ENCODE results near the gene NR3C2.

Gene NR3C2

GRCh38 chr4:148452970-148453369 lies 10.8 kb upstream of the NR3C2 start:
- Histone ChIP-seq H3K27me3 (replicated peaks in 2 of 5; ENCODE audit: control insufficient read depth in 4 of 5, insufficient read depth in 5 of 5, low read length in 4 of 5) (peaks cover under 1 to 24% (median 4%) of the 10 kb centered on the region in 5 experiments), H3K4me3 (ENCODE audit: control insufficient read depth in 1 of 7, extremely low read depth in 1 of 7, insufficient read depth in 4 of 7, low read depth in 2 of 7, low read length in 6 of 7) (no peak overlapping the region), H3K9me3 (ENCODE audit: control extremely low read depth in 1 of 5, control insufficient read depth in 4 of 5, insufficient read depth in 2 of 5, low read depth in 1 of 5, low read length in 4 of 5) (no peaks in the 10 kb centered on the region), H3K27ac (ENCODE audit: insufficient read depth in 1 of 2, low read depth in 1 of 2, low read length in 2 of 2, poor library complexity in 1 of 2, severe bottlenecking in 2 of 2) (no peak overlapping the region), H3K4me1 (ENCODE audit: control extremely low read depth in 1 of 4, control insufficient read depth in 4 of 4, insufficient read depth in 4 of 4, low read length in 3 of 4) (no peaks in the 10 kb centered on the region), H3K36me3 (ENCODE audit: control insufficient read depth in 4 of 4, insufficient read depth in 4 of 4, low read length in 3 of 4) (no peaks in the 10 kb centered on the region)
- no CpG with 5 or more reads among the region's 1 CpG for WGBS (ENCODE audit: insufficient coverage)
- no peak for DNase-seq
- ChIA-PET POLR2A (no interaction called here), CTCF (no interaction called here)

GRCh38 chr4:148449921-148450320 lies 7.7 kb upstream of the NR3C2 start:
- Histone ChIP-seq H3K4me3 (ENCODE audit: control insufficient read depth in 1 of 7, extremely low read depth in 1 of 7, insufficient read depth in 4 of 7, low read depth in 2 of 7, low read length in 6 of 7) (no peak overlapping the region), H3K36me3 (ENCODE audit: control insufficient read depth in 4 of 4, insufficient read depth in 4 of 4, low read length in 3 of 4) (no peaks in the 10 kb centered on the region), H3K9me3 (ENCODE audit: control extremely low read depth in 1 of 5, control insufficient read depth in 4 of 5, insufficient read depth in 2 of 5, low read depth in 1 of 5, low read length in 4 of 5) (no peaks in the 10 kb centered on the region), H3K4me1 (ENCODE audit: control extremely low read depth in 1 of 4, control insufficient read depth in 4 of 4, insufficient read depth in 4 of 4, low read length in 3 of 4) (peaks cover 0 to 9% (median 9%) of the 10 kb centered on the region in 4 experiments), H3K27me3 (replicated peaks in 2 of 5; ENCODE audit: control insufficient read depth in 4 of 5, insufficient read depth in 5 of 5, low read length in 4 of 5) (peaks cover 13 to 41% (median 30%) of the 10 kb centered on the region in 5 experiments), H3K27ac (ENCODE audit: insufficient read depth in 1 of 2, low read depth in 1 of 2, low read length in 2 of 2, poor library complexity in 1 of 2, severe bottlenecking in 2 of 2) (no peak overlapping the region)
- WGBS (ENCODE audit: insufficient coverage) = 100% methylated on average over 1 of the region's 2 CpGs
- DNase-seq = no peak
- CTCF ChIA-PET = no interaction called here
- POLR2A ChIA-PET = no interaction called here

- Histone ChIP-seq H3K27me3 (replicated peaks in 2 of 5; ENCODE audit: control insufficient read depth in 4 of 5, insufficient read depth in 5 of 5, low read length in 4 of 5) (peaks cover 13 to 58% (median 35%) of the 10 kb centered on the region in 5 experiments), H3K4me3 (ENCODE audit: control insufficient read depth in 1 of 7, extremely low read depth in 1 of 7, insufficient read depth in 4 of 7, low read depth in 2 of 7, low read length in 6 of 7) (no peak overlapping the region), H3K9me3 (ENCODE audit: control extremely low read depth in 1 of 5, control insufficient read depth in 4 of 5, insufficient read depth in 2 of 5, low read depth in 1 of 5, low read length in 4 of 5) (no peaks in the 10 kb centered on the region), H3K4me1 (ENCODE audit: control extremely low read depth in 1 of 4, control insufficient read depth in 4 of 4, insufficient read depth in 4 of 4, low read length in 3 of 4) (peaks cover 0 to 26% (median 26%) of the 10 kb centered on the region in 4 experiments), H3K36me3 (ENCODE audit: control insufficient read depth in 4 of 4, insufficient read depth in 4 of 4, low read length in 3 of 4) (no peaks in the 10 kb centered on the region), H3K27ac (ENCODE audit: insufficient read depth in 1 of 2, low read depth in 1 of 2, low read length in 2 of 2, poor library complexity in 1 of 2, severe bottlenecking in 2 of 2) (no peak overlapping the region)
- CTCF ChIA-PET = no interaction called here
- no peak for DNase-seq
- POLR2A ChIA-PET = no interaction called here
Observed at GRCh38 chr4:148448141-148448540, 5.9 kb upstream of the NR3C2 start.

- Histone ChIP-seq H3K4me3 (ENCODE audit: control insufficient read depth in 1 of 7, extremely low read depth in 1 of 7, insufficient read depth in 4 of 7, low read depth in 2 of 7, low read length in 6 of 7) (no peak overlapping the region), H3K27me3 (replicated peaks in 2 of 5; ENCODE audit: control insufficient read depth in 4 of 5, insufficient read depth in 5 of 5, low read length in 4 of 5) (peaks cover 11 to 59% (median 35%) of the 10 kb centered on the region in 5 experiments), H3K27ac (ENCODE audit: insufficient read depth in 1 of 2, low read depth in 1 of 2, low read length in 2 of 2, poor library complexity in 1 of 2, severe bottlenecking in 2 of 2) (no peak overlapping the region), H3K36me3 (ENCODE audit: control insufficient read depth in 4 of 4, insufficient read depth in 4 of 4, low read length in 3 of 4) (no peaks in the 10 kb centered on the region), H3K9me3 (ENCODE audit: control extremely low read depth in 1 of 5, control insufficient read depth in 4 of 5, insufficient read depth in 2 of 5, low read depth in 1 of 5, low read length in 4 of 5) (no peaks in the 10 kb centered on the region), H3K4me1 (ENCODE audit: control extremely low read depth in 1 of 4, control insufficient read depth in 4 of 4, insufficient read depth in 4 of 4, low read length in 3 of 4) (peaks cover 0 to 30% (median 30%) of the 10 kb centered on the region in 4 experiments)
- ChIA-PET POLR2A (no interaction called here), CTCF (interaction anchor here (1.0 to 1.1 kb wide), 2 partner anchors 11 kb away, joined by 3 read pairs; no protein-coding TSS in a partner anchor)
- 0% methylated on average over 2 of the region's 8 CpGs for WGBS (ENCODE audit: insufficient coverage)
- DNase-seq = peak; percentile 49 to 70 (median 55)
Observed at GRCh38 chr4:148447681-148448080, 5.5 kb upstream of the NR3C2 start.

GRCh38 chr4:148445860-148446330 lies 3.7 kb upstream of the NR3C2 start:
- Histone ChIP-seq H3K36me3 (ENCODE audit: control insufficient read depth in 4 of 4, insufficient read depth in 4 of 4, low read length in 3 of 4) (no peaks in the 10 kb centered on the region), H3K27ac (ENCODE audit: insufficient read depth in 1 of 2, low read depth in 1 of 2, low read length in 2 of 2, poor library complexity in 1 of 2, severe bottlenecking in 2 of 2) (no peak overlapping the region), H3K4me3 (ENCODE audit: control insufficient read depth in 1 of 7, extremely low read depth in 1 of 7, insufficient read depth in 4 of 7, low read depth in 2 of 7, low read length in 6 of 7) (peak overlapping the region; percentile 42 to 92 (median 81)), H3K9me3 (ENCODE audit: control extremely low read depth in 1 of 5, control insufficient read depth in 4 of 5, insufficient read depth in 2 of 5, low read depth in 1 of 5, low read length in 4 of 5) (no peaks in the 10 kb centered on the region), H3K4me1 (ENCODE audit: control extremely low read depth in 1 of 4, control insufficient read depth in 4 of 4, insufficient read depth in 4 of 4, low read length in 3 of 4) (peaks cover 2 to 41% (median 39%) of the 10 kb centered on the region in 4 experiments), H3K27me3 (replicated peaks in 2 of 5; ENCODE audit: control insufficient read depth in 4 of 5, insufficient read depth in 5 of 5, low read length in 4 of 5) (peaks cover 19 to 71% (median 34%) of the 10 kb centered on the region in 5 experiments)
- POLR2A ChIA-PET = no interaction called here
- CTCF ChIA-PET = interaction anchor here (1.3 kb wide), 1 partner anchor 9 kb away, joined by 3 read pairs; no protein-coding TSS in a partner anchor
- WGBS (ENCODE audit: insufficient coverage) = 8% methylated on average over 4 of the region's 13 CpGs
- DNase-seq = peak in 2 of 3 donors; percentile 19 to 36

- Histone ChIP-seq H3K4me1 (ENCODE audit: control extremely low read depth in 1 of 4, control insufficient read depth in 4 of 4, insufficient read depth in 4 of 4, low read length in 3 of 4) (peaks cover 2 to 41% (median 39%) of the 10 kb centered on the region in 4 experiments), H3K27ac (ENCODE audit: insufficient read depth in 1 of 2, low read depth in 1 of 2, low read length in 2 of 2, poor library complexity in 1 of 2, severe bottlenecking in 2 of 2) (no peak overlapping the region), H3K9me3 (ENCODE audit: control extremely low read depth in 1 of 5, control insufficient read depth in 4 of 5, insufficient read depth in 2 of 5, low read depth in 1 of 5, low read length in 4 of 5) (no peaks in the 10 kb centered on the region), H3K27me3 (replicated peaks in 2 of 5; ENCODE audit: control insufficient read depth in 4 of 5, insufficient read depth in 5 of 5, low read length in 4 of 5) (peaks cover 22 to 77% (median 40%) of the 10 kb centered on the region in 5 experiments), H3K36me3 (ENCODE audit: control insufficient read depth in 4 of 4, insufficient read depth in 4 of 4, low read length in 3 of 4) (no peaks in the 10 kb centered on the region), H3K4me3 (ENCODE audit: control insufficient read depth in 1 of 7, extremely low read depth in 1 of 7, insufficient read depth in 4 of 7, low read depth in 2 of 7, low read length in 6 of 7) (peak overlapping the region; percentile 45 to 92 (median 82))
- WGBS (ENCODE audit: insufficient coverage) = under 1% methylated on average over 75 of the region's 98 CpGs
- DNase-seq = peak in 2 of 3 donors; percentile 61 to 69
- POLR2A ChIA-PET = no interaction called here
- CTCF ChIA-PET = interaction anchor here (1.3 kb wide), 1 partner anchor 9 kb away, joined by 3 read pairs; no protein-coding TSS in a partner anchor
Observed at GRCh38 chr4:148445071-148445859, 3.1 kb upstream of the NR3C2 start.

Data from common myeloid progenitor, CD34-positive (primary cell).